SH-SY5Y (cell line): ENCODE measurements around the gene RABGAP1.

ENCODE experiments used
- GATA2 ChIP-seq: IDR thresholded peaks from 2 replicates; pipeline ENCODE4 v1.6.1; 2011; ENCODE audit warnings: mild to moderate bottlenecking, low read depth, low read length
- GATA3 ChIP-seq: IDR thresholded peaks from 2 replicates; pipeline ENCODE4 v1.6.1; 2011; ENCODE audit warnings: low read depth, mild to moderate bottlenecking, low read length, moderate library complexity

GRCh38 chr9:123087359-123087888 is 146.6 kb downstream of the RABGAP1 start:
- TF ChIP-seq GATA2 (no peak), GATA3 (no peak)
